GM18508 (cell line): ENCODE measurements around the gene FGF1.

Experiments used
- ATAC-seq: cut with Tn5 transposase; IDR thresholded peaks from one replicate; pipeline ENCODE4 v1.9.1; 2021; ENCODE audit warnings: moderate number of reproducible peaks; ENCODE audit not compliant: insufficient read depth, unreplicated experiment

The FGF1 gene

DNA sequence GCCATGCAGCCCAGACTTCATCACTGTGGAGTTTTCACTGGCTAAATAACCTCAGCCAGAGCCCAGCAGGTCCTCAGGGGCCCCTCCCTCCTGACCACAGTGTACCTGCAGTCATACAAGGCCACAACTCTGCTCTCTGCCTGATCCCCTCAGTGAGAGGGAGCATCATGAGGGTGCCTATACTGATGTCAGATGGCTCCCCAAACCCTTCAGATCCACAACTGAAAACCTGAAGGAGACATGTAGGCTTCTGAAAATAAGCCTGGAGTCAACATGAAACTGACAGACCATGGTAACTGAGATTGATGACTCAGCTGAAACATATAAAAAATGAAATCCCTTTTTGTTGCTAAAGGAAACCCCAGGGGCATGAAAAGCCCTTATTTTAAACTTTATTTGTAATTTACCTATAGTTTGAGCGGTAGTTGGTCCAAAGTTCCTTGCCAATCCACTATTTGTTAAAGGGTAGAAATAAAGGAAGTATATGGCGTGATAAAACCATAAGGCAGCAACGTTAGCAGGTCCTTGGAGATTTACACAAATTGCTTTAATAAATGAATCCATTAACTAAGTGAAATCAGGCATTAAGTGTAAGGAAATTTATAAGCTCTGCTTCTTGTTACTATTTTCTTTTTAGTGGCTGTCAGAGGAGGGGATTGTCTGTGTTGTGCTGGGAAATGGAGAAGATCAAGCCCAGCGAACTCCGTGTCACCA lies 68.3 kb downstream of the FGF1 start:
- ATAC-seq: no peak

DNA sequence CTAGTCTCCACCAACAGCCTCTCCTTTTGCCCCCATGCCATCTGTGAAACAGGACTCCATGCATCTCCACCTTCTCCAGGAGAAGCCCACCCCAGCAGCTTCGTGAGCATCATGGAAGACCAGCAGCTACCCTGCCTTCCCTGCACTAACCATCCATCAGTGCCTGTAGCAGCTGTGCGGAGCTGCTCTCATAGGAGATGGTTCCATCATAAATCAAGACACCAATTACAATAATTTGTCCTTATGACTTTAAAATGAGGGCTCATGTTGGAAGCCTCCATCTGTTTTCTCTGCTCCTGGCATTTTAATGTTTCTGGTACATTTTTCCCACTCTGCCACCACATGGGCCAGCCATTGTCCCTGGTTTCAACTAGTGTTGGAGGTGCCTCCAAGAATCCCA lies 69.9 kb downstream of the FGF1 start:
- no peak for ATAC-seq

DNA sequence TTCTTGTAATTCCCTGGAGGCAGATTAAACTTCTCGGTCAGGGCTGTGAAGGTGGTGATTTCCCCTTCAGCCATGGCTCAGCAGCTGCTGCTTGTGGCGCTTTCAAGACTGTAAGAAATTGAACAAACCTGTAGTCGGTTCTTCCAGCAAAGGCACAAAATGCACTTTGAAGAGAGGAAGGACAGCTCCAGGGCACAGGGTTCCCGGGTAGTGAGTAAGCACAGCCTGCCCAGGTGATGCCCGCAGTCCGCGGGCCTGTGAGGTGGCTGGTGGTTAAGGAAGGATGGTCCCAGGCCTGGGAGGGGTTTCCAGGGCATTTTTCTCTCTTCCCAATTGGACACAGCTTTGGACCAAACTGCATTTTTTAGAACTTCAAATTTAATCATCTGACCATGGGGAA lies 71.8 kb downstream of the FGF1 start:
- no peak for ATAC-seq

DNA sequence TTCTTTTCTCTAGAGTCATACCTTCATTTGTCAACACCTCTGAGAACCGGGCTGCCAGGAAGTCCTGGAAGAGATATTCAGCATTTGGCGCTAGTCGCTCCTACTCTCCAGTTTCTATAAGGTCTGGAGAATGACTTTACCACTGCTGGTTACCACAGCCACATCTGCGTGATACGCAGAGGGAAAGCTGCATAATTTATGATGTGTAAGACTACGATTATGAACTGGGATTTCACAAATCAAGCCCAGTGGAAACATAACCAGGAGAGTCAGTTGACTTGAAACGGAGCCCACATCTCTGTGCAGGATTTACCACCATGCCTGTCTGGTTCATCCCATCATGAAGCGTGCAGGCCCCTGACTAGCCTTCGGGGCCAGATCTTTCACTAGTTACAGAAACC lies 72.6 kb downstream of the FGF1 start:
- no peak for ATAC-seq

- no peak for ATAC-seq
Observed at GRCh38 chr5:142612494-142613270, 73.2 kb downstream of the FGF1 start.

DNA sequence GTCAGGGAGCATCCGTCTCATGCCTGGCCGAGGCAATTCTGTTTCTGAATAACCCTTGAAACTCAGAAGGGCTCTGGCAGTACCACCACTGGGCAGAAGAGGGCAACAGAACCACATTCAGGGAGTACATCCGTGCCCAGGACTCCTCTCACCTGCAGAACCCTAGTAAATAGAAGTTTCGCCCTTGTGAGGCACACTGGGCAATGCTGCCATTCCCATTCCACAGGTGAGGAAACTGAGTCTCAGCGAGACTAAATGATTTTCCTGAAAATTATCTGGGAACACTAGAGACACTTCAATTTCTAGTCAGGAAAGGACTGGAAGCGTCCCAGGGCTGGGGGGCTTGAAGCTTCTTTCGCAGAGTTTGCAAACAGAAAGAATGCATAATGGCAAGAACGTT lies 74.7 kb downstream of the FGF1 start:
- ATAC-seq: peak; percentile 82

GRCh38 chr5:142610176-142611001 lies 75.5 kb downstream of the FGF1 start:
- ATAC-seq: no peak

DNA sequence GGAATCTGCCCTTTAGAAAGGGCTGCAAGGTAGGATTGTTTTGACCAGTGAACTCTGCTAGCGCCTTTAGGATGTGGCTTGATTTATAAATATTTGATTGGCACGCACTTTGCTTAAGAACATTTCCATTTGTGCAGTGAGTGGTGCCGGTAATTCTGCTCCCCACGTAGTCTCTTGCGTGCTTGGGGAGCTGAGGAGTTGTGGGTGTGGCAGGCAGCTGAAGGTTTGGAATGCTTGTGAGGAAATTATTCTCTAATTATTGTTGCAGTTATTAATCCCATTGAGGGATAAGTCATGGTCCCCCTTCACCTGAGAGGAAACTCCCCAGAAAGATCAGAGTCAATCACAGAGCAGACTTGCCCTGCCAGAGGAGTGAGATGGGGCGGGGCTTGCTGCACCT lies 76.7 kb downstream of the FGF1 start:
- no peak for ATAC-seq

DNA sequence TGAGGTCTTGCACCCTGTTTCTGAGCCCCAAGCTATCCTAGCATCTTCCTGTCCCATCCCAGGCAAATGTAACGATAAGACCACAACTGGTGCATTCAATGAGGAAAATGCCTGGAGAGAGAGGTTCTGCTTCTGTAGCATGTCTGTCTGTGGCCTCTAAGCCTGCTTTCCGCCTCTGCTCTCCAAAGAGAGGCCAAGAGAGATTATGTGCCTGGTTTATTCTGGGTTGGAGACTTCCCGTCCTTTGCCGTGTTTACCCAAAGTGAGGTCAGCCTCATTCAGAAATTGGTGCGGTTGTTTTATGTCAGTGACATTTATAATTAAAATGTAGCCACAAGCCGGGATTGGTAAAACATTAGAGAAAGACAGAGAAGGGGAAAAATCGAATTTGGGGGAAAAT lies 77.8 kb downstream of the FGF1 start:
- ATAC-seq: no peak

DNA sequence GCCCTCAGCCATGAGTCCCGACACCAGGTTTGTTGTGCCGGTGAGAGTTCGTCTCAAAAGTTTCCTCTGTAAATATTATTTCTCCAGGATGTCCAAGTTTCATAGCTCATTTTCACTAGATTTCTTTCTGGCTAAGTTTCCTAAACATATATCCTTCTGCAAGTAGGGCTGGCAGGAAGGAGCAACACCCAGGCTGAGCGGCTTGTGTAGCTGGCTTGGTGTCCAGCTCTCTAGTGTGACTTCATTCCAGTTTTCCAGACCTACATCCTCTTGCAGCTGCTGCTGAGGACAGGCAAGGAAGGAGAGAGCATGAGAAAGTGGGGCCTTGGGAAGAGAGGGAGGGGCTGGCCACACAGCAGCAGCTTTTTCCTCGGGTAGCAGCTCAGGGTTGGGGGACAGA lies 80.3 kb downstream of the FGF1 start:
- ATAC-seq: no peak

- no peak for ATAC-seq
Observed at GRCh38 chr5:142602720-142603245, 83.1 kb downstream of the FGF1 start.

GRCh38 chr5:142601432-142601831 lies 84.5 kb downstream of the FGF1 start:
- ATAC-seq: no peak

- no peak for ATAC-seq
Observed at GRCh38 chr5:142600611-142601358, 85.1 kb downstream of the FGF1 start.

GRCh38 chr5:142600092-142600491 lies 85.8 kb downstream of the FGF1 start:
- no peak for ATAC-seq

DNA sequence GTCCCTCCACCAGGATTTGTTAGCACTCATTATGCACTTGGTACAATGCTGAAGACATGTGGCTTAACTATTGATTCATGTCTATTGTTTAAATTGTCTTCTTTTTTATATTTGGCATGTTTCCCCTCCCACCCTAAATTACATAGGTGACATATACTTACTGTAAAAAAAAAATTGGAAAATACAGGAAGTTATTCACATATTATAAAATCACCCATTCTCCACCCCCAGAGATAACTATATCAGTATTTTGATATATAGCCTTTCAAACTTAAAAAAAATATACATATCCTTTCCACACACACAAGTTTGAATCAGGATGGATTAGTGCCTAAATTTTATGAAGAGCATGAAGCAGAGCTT lies 87.6 kb downstream of the FGF1 start:
- ATAC-seq: no peak

- ATAC-seq: no peak
Observed at GRCh38 chr5:142597546-142598337, 88.1 kb downstream of the FGF1 start.

DNA sequence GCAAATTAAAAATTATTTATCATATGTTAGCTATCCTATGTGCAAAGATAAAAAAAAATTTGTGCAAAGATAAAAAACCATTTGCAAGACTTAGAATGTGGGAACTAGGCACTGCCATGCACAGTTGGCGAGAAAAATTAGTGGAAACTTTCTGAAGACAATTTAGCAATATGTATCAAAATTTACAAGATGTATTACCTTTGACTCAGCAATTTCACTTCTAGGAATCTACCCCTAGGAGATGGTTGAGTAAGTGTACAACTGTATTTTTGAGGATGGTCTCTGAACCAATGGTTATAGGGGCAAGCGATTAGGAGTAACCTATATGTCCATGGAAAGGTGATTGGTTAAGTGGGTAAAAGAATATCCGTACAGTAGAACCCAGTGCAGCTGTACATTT lies 88.9 kb downstream of the FGF1 start:
- no peak for ATAC-seq

GRCh38 chr5:142592365-142592764 lies 93.5 kb downstream of the FGF1 start:
- no peak for ATAC-seq

DNA sequence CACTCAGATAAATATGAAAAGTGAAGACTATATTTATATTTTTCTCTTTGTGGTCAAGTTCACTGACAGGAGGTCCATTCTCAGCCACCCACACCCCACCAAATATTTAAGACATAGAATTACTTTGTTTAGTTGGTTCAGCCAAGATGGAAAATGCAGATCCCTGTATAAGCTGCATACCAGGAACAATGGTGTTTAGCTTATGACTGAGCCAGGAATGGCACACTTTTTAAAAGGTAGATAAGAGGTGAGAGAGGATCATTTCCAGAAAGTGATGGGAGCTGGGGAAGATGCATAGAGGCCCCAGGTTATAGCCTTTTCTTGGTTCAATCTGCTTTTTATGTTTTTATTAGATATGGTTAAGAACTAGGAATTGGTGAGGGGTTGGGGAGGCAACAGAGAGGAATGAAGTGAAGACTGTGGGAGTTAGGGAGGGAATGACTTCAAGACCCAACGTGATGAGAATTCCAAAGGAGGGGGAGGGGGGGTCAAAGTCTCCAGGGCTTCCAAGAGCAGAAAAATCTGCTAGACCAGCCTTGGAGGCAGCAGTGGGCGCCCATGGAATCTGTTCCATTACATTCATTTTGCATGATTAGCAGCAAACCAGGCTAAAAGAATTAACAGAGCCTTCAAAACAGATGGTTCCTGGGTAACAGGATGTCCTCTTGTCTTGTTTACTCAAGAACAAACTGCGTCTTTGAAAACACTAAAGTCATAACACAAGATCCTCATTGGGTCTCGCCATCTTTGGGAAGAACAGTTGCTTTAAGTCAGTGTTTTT lies 95.2 kb downstream of the FGF1 start:
- no peak for ATAC-seq
